ENCODE data around the gene SORD. TPM values are rescaled to one million over a fixed set of nuclear protein-coding genes. Genes with fewer than 3 reads are reported as not detected.
A peak's percentile ranks its signal among the peaks of the same experiment; 100 is the strongest.
"Not testable (repeated sequence)": the region's sequence is repeated elsewhere in the genome, so short reads cannot be mapped to it uniquely, and the experiment has no call there.

SORD gene
- total and polyA plus RNA-seq, 7 experiments from 2014 or later: 2.7 to 7.8 (median 6.5) TPM

- intact Hi-C loops (cut with micrococcal nuclease); H3K27ac Mint-ChIP-seq; H3K27me3 Mint-ChIP-seq; H3K27ac ChIP-seq (ENCODE audit: low read depth, low read length); H3K27me3 ChIP-seq (ENCODE audit: control insufficient read depth in 2 of 2, insufficient read depth in 2 of 2, low read length in 2 of 2); H3K36me3 ChIP-seq (ENCODE audit: control insufficient read depth in 2 of 3, insufficient read depth in 3 of 3, low read length in 3 of 3); H3K36me3 Mint-ChIP-seq; H3K9me3 Mint-ChIP-seq; H3K4me3 Mint-ChIP-seq; DNase-seq; H3K4me1 ChIP-seq (ENCODE audit: control insufficient read depth in 2 of 2, insufficient read depth in 2 of 2, low read length in 2 of 2); H3K4me1 Mint-ChIP-seq; ATAC-seq; POLR2A ChIA-PET; H3K4me3 ChIP-seq (ENCODE audit: low read length); CTCF ChIA-PET; H3K9me3 ChIP-seq (ENCODE audit: control insufficient read depth in 2 of 3, low read length in 3 of 3): not testable (repeated sequence)
Measured at GRCh38 chr15:45075440-45076320, 52.7 kb downstream of the SORD start.

GRCh38 chr15:45077391-45077790 lies 54.4 kb downstream of the SORD start:
- H3K27me3 ChIP-seq (ENCODE audit: control insufficient read depth in 2 of 2, insufficient read depth in 2 of 2, low read length in 2 of 2); H3K9me3 Mint-ChIP-seq; H3K36me3 ChIP-seq (ENCODE audit: control insufficient read depth in 2 of 3, insufficient read depth in 3 of 3, low read length in 3 of 3); H3K9me3 ChIP-seq (ENCODE audit: control insufficient read depth in 2 of 3, low read length in 3 of 3); DNase-seq; H3K4me1 ChIP-seq (ENCODE audit: control insufficient read depth in 2 of 2, insufficient read depth in 2 of 2, low read length in 2 of 2); H3K4me1 Mint-ChIP-seq; H3K36me3 Mint-ChIP-seq; H3K27ac ChIP-seq (ENCODE audit: low read depth, low read length); CTCF ChIA-PET; POLR2A ChIA-PET; ATAC-seq; H3K4me3 ChIP-seq (ENCODE audit: low read length); H3K4me3 Mint-ChIP-seq; intact Hi-C loops (cut with micrococcal nuclease); H3K27me3 Mint-ChIP-seq: not testable (repeated sequence)
- H3K27ac Mint-ChIP-seq: peak overlapping the region in 1 of 9 donors; percentile 36

DNA sequence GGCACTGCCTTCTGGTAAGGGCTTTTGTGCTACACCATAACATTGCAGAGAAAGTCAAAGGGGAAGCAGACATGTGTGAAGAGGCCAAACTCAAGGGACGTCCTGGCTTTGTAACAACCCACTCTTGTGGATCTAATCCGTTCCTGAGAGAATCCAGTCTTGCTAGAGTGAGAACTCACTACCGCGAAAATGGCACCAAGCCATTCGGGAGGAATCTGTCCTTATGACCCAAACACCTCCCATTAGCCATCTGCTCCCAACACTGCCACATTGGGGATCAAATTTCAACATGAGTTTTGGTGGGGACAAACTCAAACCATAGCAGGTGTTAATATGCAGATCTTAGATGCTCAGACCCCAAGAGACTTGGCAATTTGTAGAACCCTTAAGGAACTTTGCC lies 56.2 kb downstream of the SORD start:
- intact Hi-C loops (cut with micrococcal nuclease); H3K36me3 Mint-ChIP-seq: not testable (repeated sequence)

GRCh38 chr15:45079628-45080246 lies 56.7 kb downstream of the SORD start:
- H3K4me3 Mint-ChIP-seq; H3K36me3 Mint-ChIP-seq; H3K27ac ChIP-seq (ENCODE audit: low read depth, low read length); H3K4me3 ChIP-seq (ENCODE audit: low read length); intact Hi-C loops (cut with micrococcal nuclease); H3K36me3 ChIP-seq (ENCODE audit: control insufficient read depth in 2 of 3, insufficient read depth in 3 of 3, low read length in 3 of 3); H3K27me3 ChIP-seq (ENCODE audit: control insufficient read depth in 2 of 2, insufficient read depth in 2 of 2, low read length in 2 of 2); H3K4me1 ChIP-seq (ENCODE audit: control insufficient read depth in 2 of 2, insufficient read depth in 2 of 2, low read length in 2 of 2); DNase-seq; H3K4me1 Mint-ChIP-seq; H3K27ac Mint-ChIP-seq; ATAC-seq; H3K9me3 Mint-ChIP-seq; H3K9me3 ChIP-seq (ENCODE audit: control insufficient read depth in 2 of 3, low read length in 3 of 3); CTCF ChIA-PET; POLR2A ChIA-PET: not testable (repeated sequence)
- H3K27me3 Mint-ChIP-seq: peaks cover 0 to 15% (median 10%) of the 10 kb centered on the region in 5 donors

More for the DNA sequence above, 56.2 kb downstream of the SORD start:
- POLR2A ChIA-PET; H3K4me1 Mint-ChIP-seq; H3K27ac Mint-ChIP-seq; ATAC-seq; CTCF ChIA-PET; DNase-seq; H3K9me3 ChIP-seq (ENCODE audit: control insufficient read depth in 2 of 3, low read length in 3 of 3); H3K4me1 ChIP-seq (ENCODE audit: control insufficient read depth in 2 of 2, insufficient read depth in 2 of 2, low read length in 2 of 2); H3K4me3 Mint-ChIP-seq; H3K36me3 ChIP-seq (ENCODE audit: control insufficient read depth in 2 of 3, insufficient read depth in 3 of 3, low read length in 3 of 3); H3K4me3 ChIP-seq (ENCODE audit: low read length); H3K27ac ChIP-seq (ENCODE audit: low read depth, low read length); H3K9me3 Mint-ChIP-seq; H3K27me3 ChIP-seq (ENCODE audit: control insufficient read depth in 2 of 2, insufficient read depth in 2 of 2, low read length in 2 of 2): not testable (repeated sequence)
- peaks cover 0 to 12% (median 10%) of the 10 kb centered on the region in 5 donors for H3K27me3 Mint-ChIP-seq

DNA sequence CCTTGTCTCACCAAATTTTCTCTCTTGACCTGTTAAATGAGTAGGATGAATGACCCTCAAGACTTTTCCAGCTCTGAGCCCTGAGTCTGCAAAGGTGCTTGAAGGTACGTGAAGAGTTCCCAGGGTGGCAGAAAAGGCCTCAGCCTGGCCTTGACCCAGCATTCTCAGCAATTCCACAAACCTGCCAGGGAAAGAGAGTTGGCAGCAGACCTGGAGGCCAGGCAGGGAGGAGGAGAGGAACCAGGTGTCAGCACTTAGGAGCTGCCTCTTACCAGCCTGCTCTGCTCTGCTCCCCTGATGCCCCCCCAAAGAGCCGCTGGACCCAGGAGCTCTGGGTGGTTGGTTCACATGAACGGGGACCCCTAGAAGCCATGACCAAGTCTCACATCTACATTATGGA lies 57.6 kb downstream of the SORD start:
- intact Hi-C loops (cut with micrococcal nuclease); H3K4me1 ChIP-seq (ENCODE audit: control insufficient read depth in 2 of 2, insufficient read depth in 2 of 2, low read length in 2 of 2); H3K9me3 Mint-ChIP-seq; H3K9me3 ChIP-seq (ENCODE audit: control insufficient read depth in 2 of 3, low read length in 3 of 3); H3K4me3 ChIP-seq (ENCODE audit: low read length); H3K27ac ChIP-seq (ENCODE audit: low read depth, low read length); H3K36me3 Mint-ChIP-seq; DNase-seq; ATAC-seq; POLR2A ChIA-PET; H3K4me1 Mint-ChIP-seq; CTCF ChIA-PET; H3K27me3 ChIP-seq (ENCODE audit: control insufficient read depth in 2 of 2, insufficient read depth in 2 of 2, low read length in 2 of 2); H3K36me3 ChIP-seq (ENCODE audit: control insufficient read depth in 2 of 3, insufficient read depth in 3 of 3, low read length in 3 of 3); H3K4me3 Mint-ChIP-seq; H3K27ac Mint-ChIP-seq: not testable (repeated sequence)
- peaks cover 0 to 22% (median 14%) of the 10 kb centered on the region in 5 donors for H3K27me3 Mint-ChIP-seq

DNA sequence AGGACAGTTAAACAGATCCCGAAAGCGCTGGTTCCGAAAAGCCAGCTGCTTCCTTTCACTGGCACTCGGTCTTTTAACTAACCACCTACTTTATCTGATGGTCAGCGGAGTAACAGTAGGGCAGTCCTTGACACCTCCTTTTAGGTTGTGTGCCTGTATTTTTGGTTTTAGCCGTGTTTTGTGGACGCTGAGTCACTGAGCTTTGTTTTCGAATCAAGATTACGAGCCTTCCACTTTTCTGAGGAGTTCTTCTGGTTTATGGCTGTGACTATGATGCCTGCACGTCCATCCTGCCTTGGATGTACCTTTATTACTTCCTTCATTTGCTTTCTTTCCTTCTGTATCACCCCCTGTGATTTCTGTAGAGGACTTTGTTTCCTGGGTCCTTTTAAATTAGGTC lies 59.4 kb downstream of the SORD start:
- H3K9me3 ChIP-seq (ENCODE audit: control insufficient read depth in 2 of 3, low read length in 3 of 3); H3K36me3 Mint-ChIP-seq; DNase-seq; H3K36me3 ChIP-seq (ENCODE audit: control insufficient read depth in 2 of 3, insufficient read depth in 3 of 3, low read length in 3 of 3); POLR2A ChIA-PET; CTCF ChIA-PET; intact Hi-C loops (cut with micrococcal nuclease); H3K4me3 Mint-ChIP-seq; H3K4me1 ChIP-seq (ENCODE audit: control insufficient read depth in 2 of 2, insufficient read depth in 2 of 2, low read length in 2 of 2); H3K9me3 Mint-ChIP-seq; H3K27ac Mint-ChIP-seq; H3K27me3 ChIP-seq (ENCODE audit: control insufficient read depth in 2 of 2, insufficient read depth in 2 of 2, low read length in 2 of 2); H3K27ac ChIP-seq (ENCODE audit: low read depth, low read length); H3K4me3 ChIP-seq (ENCODE audit: low read length); H3K4me1 Mint-ChIP-seq: not testable (repeated sequence)
- ATAC-seq: peak; percentile 51
- peaks cover 7 to 30% (median 19%) of the 10 kb centered on the region in 5 donors for H3K27me3 Mint-ChIP-seq

DNA sequence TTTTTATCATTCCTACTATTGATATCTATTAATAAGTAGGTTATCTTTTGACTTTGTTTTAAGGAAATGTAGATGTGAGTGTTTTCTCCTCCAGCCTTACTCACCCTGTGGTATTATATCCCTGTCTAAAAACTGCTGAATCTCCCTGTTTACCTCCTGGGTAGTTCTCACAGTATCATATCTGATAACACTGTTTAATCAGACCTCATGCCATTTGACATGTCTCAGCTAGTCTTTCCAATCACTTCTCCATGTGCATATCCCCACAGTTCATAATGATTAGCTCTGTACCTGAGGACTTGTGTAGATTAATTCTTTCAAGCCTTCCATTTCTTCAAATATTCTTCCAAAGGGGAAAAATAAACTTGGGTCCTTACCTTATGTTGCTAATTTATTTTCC lies 60.2 kb downstream of the SORD start:
- ChIA-PET POLR2A (no interaction called here), CTCF (no interaction called here)
- Histone ChIP-seq H3K4me1 (ENCODE audit: control insufficient read depth in 2 of 2, insufficient read depth in 2 of 2, low read length in 2 of 2) (no peaks in the 10 kb centered on the region), H3K27ac (ENCODE audit: low read depth, low read length) (no peak overlapping the region), H3K4me3 (ENCODE audit: low read length) (no peak overlapping the region), H3K27me3 (ENCODE audit: control insufficient read depth in 2 of 2, insufficient read depth in 2 of 2, low read length in 2 of 2) (no peaks in the 10 kb centered on the region), H3K9me3 (ENCODE audit: control insufficient read depth in 2 of 3, low read length in 3 of 3) (no peaks in the 10 kb centered on the region), H3K36me3 (ENCODE audit: control insufficient read depth in 2 of 3, insufficient read depth in 3 of 3, low read length in 3 of 3) (no peaks in the 10 kb centered on the region)
- no peaks in the 10 kb centered on the region for H3K9me3 Mint-ChIP-seq
- H3K36me3 Mint-ChIP-seq: no peaks in the 10 kb centered on the region
- peaks cover 7 to 33% (median 24%) of the 10 kb centered on the region in 5 donors for H3K27me3 Mint-ChIP-seq
- no peak overlapping the region for H3K4me3 Mint-ChIP-seq
- no peak for ATAC-seq
- no peak for DNase-seq
- no peak overlapping the region for H3K27ac Mint-ChIP-seq
- H3K4me1 Mint-ChIP-seq: no peaks in the 10 kb centered on the region
- intact Hi-C loops (cut with micrococcal nuclease): no loop called here
